Thyroid gland (tissue), 4 donors: ENCODE results near the gene POLR3H.

Experiments used
- CTCF ChIP-seq, 6 experiments: fragments of 200-600 bp in 3 of 6; fragments of 450-650 bp in 3 of 6; sonication (generic) in 3 of 6; IDR thresholded peaks; one replicate each; pipeline ENCODE4 v1.5.1; 2016 to 2019; ENCODE audit warnings: antibody characterized with exemption in 6 of 6, mild to moderate bottlenecking in 2 of 6, inconsistent platforms in 1 of 6, moderate library complexity in 1 of 6
- POLR2A ChIP-seq, 2 donors: fragments of 450-650 bp; IDR thresholded peaks; one replicate each; pipeline ENCODE4 v1.6.1; 2017; ENCODE audit warnings: antibody characterized with exemption in 2 of 2, mild to moderate bottlenecking in 2 of 2, moderate library complexity in 1 of 2

GRCh38 chr22:41488076-41488475 lies 56.2 kb downstream of the POLR3H start:
- TF ChIP-seq POLR2A (IDR thresholded peaks at IDR 0.05) (no peak), CTCF (IDR thresholded peaks at IDR 0.05) (no peak)
